DMS 273 treated with DMSO at 0.1 percent for 48 hours (cell line): ENCODE results near the gene RNF144A.
"Not testable (repeated sequence)": the region's sequence is repeated elsewhere in the genome, so short reads cannot be mapped to it uniquely, and the experiment has no call there.

ENCODE experiments used
- DNase-seq: peaks from one replicate; lab custom pipeline; 2025; lab: John Stamatoyannopoulos, UW

The RNF144A gene

GRCh38 chr2:6972067-6972710 lies 55.0 kb downstream of the RNF144A start:
- DNase-seq: no peak

DNA sequence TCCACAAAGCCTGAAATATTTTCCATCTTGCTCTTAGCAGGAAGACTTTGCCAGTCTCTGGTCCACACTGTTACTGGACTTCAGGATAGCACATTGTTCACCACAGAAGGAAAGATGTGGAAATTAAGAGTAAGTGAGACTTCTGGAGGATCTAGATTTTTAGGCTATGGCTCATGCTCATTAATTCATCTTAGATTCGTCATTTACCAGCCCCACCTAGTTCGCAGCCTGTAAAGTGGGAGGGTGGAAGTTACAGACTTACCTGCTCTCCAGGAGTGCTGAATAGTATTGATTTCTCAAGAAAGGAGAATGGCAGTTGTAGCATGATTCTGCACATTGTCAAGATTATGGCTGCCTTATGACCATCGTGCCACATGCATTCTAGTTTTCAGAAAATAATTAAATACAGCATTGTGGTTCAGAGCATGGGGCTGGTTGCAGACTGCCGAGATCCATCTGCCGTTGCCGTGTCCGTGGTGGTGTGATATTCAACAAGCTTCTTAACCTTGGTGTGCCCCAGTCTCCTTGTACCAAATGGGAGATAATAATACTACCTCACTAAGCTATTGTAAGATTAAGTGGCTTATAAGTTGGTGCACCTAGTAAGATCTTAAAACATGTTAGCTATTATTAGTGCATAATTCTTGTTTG lies 56.8 kb downstream of the RNF144A start:
- no peak for DNase-seq

DNA sequence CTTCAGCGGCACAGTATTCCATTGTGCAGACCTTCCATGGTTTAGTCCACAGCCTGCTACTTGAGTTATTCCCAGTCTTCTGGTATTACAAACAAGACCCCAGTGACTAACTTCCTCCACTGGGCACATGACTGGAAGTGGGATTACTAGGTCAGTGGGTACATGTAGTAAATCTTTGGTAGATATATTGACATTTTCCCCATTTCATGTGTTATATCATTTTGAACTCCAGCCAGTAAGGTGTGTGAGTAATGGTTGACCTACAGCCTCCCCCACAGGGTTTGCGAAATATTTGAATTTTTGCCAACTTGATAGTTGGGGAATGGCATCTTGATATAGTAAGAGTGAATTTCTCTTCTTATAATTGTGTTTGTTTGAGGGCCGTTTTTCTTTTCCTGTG lies 58.8 kb downstream of the RNF144A start:
- DNase-seq: no peak

DNA sequence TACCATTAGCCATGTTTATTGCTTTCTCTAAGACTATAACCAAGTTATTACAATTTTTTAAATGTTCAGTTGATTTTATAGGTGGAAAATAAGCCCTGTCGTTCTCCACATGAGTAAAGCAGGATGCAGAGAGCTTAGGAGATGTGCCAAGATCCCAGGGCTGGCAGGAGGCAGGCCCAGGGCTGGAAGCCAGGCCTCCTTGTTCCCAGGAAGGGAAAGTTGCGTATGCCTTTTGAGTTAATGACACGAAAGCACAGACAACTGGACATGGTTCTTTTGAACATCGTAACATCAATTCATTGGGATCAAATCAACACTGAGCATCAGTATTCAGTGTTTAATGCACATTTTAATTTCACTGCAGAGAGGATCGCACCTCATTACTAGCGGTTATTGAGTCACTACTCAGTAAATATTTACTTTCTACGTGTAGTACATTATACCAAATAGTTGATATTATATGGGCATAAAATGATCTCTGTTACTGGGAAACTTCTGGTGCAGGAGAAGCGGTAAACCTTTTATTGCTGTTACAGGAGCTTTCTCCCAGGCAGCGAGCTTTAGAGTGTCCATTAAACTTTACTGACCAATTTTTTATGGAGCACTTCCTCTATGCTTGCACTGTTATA lies 60.0 kb downstream of the RNF144A start:
- no peak for DNase-seq

DNA sequence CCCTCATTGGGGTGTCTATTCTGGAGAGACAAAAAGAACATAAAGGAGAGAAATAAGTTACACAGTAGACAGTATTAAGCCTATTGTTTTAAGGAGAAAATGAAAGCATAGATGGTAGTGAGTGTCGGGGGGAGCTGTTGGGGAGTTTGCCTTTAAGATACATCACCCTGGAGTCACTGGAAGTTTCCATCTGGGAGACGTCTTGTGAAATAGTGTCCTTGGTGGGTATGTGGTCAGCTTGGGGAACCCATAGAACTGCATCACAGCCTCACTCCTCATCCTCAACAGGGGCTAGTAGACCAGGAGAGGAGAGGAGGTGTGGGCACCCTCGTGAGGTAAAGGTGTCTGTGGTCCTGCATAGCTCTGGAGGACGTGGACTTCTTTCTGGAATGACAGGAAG lies 60.6 kb downstream of the RNF144A start:
- no peak for DNase-seq

DNA sequence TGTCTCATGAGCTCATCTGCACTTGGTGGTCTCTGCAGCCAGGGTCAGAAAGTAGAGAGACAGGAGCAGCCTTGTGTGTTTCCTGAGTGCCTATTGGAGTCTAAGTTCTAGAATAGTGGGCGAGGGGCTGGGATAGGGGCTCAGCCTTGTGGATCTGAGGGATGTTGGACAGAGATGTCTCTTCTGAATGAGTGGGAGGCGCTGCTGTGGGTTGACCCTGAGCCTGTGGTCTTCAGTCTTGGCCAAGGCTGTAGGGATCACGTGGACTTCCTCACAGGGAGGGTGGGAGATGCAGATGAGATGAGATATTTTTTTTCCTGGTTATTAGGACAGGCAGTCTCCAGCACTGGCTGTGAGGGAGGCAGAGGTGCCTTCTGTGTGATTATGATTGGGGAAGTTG lies 61.8 kb downstream of the RNF144A start:
- no peak for DNase-seq

- DNase-seq: no peak
Measured at GRCh38 chr2:6982449-6982848, 65.2 kb downstream of the RNF144A start.

GRCh38 chr2:6982934-6983589 lies 65.8 kb downstream of the RNF144A start:
- DNase-seq: no peak

GRCh38 chr2:6986301-6986911 lies 69.2 kb downstream of the RNF144A start:
- no peak for DNase-seq

- DNase-seq: no peak
Measured at GRCh38 chr2:6986912-6987361, 69.7 kb downstream of the RNF144A start.

DNA sequence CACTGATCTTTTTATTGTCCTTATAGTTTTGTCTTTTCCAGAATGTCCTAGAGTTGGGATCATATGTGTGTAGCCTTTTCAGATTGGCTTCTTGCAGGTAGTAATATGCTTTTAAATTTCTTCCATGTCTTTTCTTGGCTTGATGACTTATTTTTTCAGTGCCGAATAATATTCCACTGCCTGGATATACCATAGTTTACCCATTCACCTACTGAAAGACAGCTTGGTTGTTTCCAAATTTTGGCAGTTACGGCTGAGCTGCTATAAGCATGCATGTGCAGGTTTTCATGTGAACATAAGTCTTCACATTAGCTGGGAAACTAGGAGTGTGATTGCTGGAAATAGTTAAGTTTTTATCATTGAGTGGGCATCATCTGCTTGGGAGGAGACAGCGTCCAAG lies 73.7 kb downstream of the RNF144A start:
- DNase-seq: no peak

DNA sequence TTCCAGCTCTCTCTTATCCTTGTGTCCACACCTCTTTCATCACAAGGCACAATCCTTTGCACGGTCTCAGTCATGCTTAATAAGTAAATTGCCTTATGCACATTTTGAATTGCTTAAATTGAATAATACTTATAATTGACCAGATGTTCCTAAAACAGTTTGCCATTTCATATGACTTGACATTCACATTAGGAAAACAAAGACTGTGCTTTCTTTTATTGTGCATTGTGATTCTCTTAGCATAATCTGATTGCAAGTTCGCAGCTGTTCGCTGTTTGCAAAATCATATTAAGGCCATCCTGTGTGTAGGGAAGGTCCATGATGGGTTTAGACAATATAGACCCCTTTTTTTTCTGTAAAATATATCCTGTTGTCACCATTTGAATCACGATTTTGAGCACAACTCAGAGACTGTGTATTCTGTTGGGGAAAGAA lies 75.6 kb downstream of the RNF144A start:
- no peak for DNase-seq

GRCh38 chr2:6993229-6993640 lies 76.0 kb downstream of the RNF144A start:
- no peak for DNase-seq

DNA sequence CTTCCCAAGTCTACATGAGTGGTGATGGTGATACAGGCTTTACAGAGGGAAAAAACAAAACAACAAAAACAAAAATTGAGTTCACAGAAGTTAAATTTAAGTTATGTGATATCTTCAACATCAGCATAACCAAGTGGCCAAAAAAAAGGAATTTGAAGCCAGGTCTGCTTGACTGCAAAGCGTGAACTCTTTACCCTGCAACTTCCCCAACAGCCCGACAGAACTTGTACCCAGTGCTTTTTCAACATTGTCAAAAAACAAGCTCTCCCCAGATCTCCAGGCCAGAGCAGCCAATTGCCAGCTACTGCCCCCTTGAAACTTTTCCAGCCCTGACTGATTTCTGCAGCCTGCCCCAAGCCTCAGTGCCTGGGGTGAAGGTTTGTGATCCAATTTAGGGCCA lies 76.7 kb downstream of the RNF144A start:
- DNase-seq: no peak

DNA sequence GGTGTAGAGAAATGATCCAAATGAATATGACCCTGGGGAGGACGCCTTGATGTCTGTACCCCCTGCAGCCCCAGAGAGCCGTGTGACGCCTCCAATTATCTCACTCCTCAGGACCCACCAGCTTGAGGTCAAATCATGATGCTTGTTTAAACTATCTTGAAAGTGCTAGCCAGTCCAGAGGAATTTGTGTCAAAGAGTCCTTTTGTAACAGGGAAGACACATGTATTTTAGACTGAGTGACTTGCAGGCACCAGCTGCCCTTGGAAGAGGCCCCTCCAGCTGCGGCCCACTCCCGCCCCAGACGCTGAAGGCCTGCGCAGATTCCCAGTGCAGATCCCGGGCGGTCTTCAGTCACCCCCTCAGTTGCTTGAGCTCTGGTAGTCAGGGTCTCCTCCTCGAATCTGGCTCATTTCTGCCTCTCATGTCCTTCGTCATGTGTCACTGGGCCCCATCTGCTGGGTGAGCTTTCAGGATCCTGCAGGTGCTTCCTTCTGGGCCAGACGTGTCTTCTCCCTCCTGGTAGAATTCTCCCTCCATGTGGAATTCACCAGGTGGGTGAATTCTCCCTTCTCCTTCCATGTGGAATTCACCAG lies 77.4 kb downstream of the RNF144A start:
- DNase-seq: no peak

GRCh38 chr2:6995391-6996097 lies 78.3 kb downstream of the RNF144A start:
- DNase-seq: no peak

- no peak for DNase-seq
Measured at GRCh38 chr2:6999211-6999877, 82.1 kb downstream of the RNF144A start.

GRCh38 chr2:7001395-7001794 lies 84.2 kb downstream of the RNF144A start:
- DNase-seq: not testable (repeated sequence)

GRCh38 chr2:7003895-7004294 lies 86.7 kb downstream of the RNF144A start:
- DNase-seq: no peak

DNA sequence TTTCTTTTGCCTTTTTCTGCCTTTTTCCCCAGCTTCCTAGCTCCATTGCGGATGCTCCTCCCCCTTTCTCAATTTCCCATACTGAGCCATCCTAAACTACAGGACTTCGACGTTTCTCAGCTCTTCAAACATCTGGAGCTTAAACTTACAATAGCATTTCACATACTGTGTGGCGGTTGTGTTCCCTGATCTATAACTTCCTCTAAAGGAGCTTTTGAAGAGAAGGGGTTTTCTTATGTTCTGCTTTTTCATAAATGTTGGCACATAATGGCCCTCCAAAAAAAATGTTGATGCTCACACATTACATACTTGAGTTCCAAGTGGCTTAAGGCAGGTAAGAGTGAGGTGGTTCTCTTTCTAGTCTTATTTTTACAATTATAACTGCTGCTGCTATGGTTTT lies 87.4 kb downstream of the RNF144A start:
- DNase-seq: no peak

DNA sequence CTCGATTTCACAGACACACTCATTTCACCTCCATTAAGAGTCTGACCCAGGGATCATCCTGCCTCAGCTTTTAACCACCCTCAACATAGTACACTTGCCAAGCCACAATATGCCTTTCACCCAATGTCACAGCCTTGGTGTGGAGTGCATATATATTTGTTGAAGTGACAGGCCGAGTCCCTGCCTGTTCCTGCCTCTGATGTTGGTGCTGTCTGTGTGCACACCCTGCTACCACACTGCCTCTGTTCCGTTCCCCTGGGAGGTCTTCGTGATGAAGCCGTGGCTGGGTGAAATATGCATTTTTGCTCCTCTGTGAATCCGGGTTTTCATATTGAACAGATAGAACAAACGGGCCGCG lies 90.3 kb downstream of the RNF144A start:
- no peak for DNase-seq
